Activated CD8-positive, alpha-beta memory T cell treated with anti-CD3 and anti-CD28 coated beads, Interleukin-2, amount 10 ng/mL, durations not matched to agents 7 days and 5 days (primary cell): ENCODE measurements around the gene TANGO2. TPM values are rescaled to one million over a fixed set of nuclear protein-coding genes. Genes with fewer than 3 reads are reported as not detected.

Experiments
- ATAC-seq: fragments of 150-1000 bp; cut with Tn5 transposase; one replicate; pipeline ENCODE4 v1.10.0; 2021; ENCODE audit warnings: moderate library complexity
- CTCF ChIA-PET: fragments of 350-600 bp; sonication (Branson Sonifier 250); formaldehyde crosslinking; loops from one replicate; lab custom pipeline; 2021; ENCODE audit warnings: antibody characterized with exemption; lab: Charles Lee
- DNase-seq: peaks from one replicate; pipeline ENCODE4 v3.0.0-alpha.2; 2020
- H3K27ac Mint-ChIP-seq: one replicate; pipeline ENCODE4 v1.8.0; 2021; ENCODE audit warnings: mild to moderate bottlenecking, mixed read lengths
- H3K27me3 Mint-ChIP-seq: one replicate; pipeline ENCODE4 v1.8.0; 2021; ENCODE audit warnings: mixed read lengths
- H3K36me3 Mint-ChIP-seq: one replicate; pipeline ENCODE4 v1.8.0; 2021; ENCODE audit warnings: mild to moderate bottlenecking, mixed read lengths
- H3K4me1 Mint-ChIP-seq: one replicate; pipeline ENCODE4 v1.8.0; 2021; ENCODE audit warnings: mixed read lengths
- H3K4me3 Mint-ChIP-seq: one replicate; pipeline ENCODE4 v1.8.0; 2021; ENCODE audit warnings: mild to moderate bottlenecking, moderate library complexity, mixed read lengths
- H3K9me3 Mint-ChIP-seq: one replicate; pipeline ENCODE4 v1.8.0; 2022; ENCODE audit warnings: low read depth, mixed read lengths
- total RNA-seq, 2 experiments: library from RNA; stranded (reverse); gene quantifications; one replicate each; pipeline ENCODE4 v1.2.3, GENCODE V29; 2021

The TANGO2 gene
- total RNA-seq, 2 experiments from 2014 or later: 36.7 to 44.5 TPM

DNA sequence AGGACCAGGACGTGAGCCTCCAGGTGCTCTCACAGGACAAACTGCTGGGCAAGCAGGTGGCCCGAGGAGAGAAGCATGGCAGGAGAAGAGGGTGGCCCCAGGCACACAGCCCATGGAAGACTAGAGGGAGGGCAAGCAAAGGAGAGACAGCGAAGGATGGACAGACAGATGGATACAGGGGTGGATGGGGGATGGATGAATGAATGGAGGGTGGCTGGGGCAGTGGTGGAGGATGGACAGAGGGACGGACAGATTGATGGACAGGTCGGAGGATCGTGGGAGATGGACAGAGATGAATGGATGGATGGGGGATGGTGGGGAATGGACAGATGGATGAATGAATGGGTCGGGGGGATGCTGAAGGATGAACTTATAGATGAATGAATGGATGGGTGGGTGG is 27.0 kb upstream of the TANGO2 start:
- ATAC-seq: no peak
- H3K27ac Mint-ChIP-seq: no peak overlapping the region
- CTCF ChIA-PET: no interaction called here
- no peaks in the 10 kb centered on the region for H3K27me3 Mint-ChIP-seq
- no peaks in the 10 kb centered on the region for H3K4me1 Mint-ChIP-seq
- no peak overlapping the region for H3K4me3 Mint-ChIP-seq
- H3K36me3 Mint-ChIP-seq: no peaks in the 10 kb centered on the region
- no peaks in the 10 kb centered on the region for H3K9me3 Mint-ChIP-seq
- no peak for DNase-seq

DNA sequence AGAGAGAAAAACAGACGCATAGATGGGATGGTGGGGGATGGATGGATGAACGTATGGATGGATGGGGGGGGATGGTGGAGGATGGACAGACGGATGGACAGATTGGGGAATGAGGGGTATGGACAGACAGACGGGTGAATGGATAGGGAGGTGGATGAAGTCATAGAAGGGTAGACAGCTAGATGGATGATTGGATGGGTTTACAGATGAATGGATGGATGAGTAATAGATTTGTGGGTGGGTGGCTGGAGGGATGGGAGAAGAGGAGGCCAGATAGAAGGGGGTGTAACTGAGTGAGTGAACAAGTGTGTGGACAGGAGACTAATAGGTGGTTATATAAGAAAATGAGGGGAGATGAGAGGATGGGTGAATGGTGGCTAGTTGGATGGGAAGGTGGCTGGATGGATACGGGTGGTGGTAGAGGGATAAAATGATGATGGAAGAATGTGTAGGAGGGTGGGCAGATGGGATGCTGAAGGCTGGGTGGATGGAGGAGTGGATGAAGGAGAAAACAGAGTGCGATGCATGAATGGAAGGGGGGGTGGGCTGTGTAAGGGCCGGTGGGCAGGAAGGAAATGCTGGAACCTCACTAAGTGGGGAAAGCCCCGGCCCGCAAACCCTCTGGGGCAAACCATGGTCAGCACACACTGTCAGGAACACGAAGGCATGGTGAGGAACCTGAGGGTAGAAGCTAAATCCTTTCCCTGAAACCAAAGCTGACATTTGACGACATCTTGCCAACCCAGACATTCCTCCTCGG is 25.9 kb upstream of the TANGO2 start:
- no peak overlapping the region for H3K4me3 Mint-ChIP-seq
- CTCF ChIA-PET: no interaction called here

GRCh38 chr22:19995611-19996339 is 25.1 kb upstream of the TANGO2 start:
- Mint-ChIP-seq H3K9me3 (no peaks in the 10 kb centered on the region), H3K4me3 (no peak overlapping the region), H3K4me1 (no peaks in the 10 kb centered on the region), H3K27me3 (no peaks in the 10 kb centered on the region), H3K36me3 (no peaks in the 10 kb centered on the region), H3K27ac (no peak overlapping the region)
- ATAC-seq: no peak
- CTCF ChIA-PET: no interaction called here
- no peak for DNase-seq

More for the DNA sequence above, 25.9 kb upstream of the TANGO2 start:
- Mint-ChIP-seq H3K27ac (no peak overlapping the region), H3K36me3 (no peaks in the 10 kb centered on the region), H3K4me1 (no peaks in the 10 kb centered on the region), H3K27me3 (no peaks in the 10 kb centered on the region), H3K9me3 (no peaks in the 10 kb centered on the region)
- ATAC-seq (no peak), DNase-seq (no peak)

DNA sequence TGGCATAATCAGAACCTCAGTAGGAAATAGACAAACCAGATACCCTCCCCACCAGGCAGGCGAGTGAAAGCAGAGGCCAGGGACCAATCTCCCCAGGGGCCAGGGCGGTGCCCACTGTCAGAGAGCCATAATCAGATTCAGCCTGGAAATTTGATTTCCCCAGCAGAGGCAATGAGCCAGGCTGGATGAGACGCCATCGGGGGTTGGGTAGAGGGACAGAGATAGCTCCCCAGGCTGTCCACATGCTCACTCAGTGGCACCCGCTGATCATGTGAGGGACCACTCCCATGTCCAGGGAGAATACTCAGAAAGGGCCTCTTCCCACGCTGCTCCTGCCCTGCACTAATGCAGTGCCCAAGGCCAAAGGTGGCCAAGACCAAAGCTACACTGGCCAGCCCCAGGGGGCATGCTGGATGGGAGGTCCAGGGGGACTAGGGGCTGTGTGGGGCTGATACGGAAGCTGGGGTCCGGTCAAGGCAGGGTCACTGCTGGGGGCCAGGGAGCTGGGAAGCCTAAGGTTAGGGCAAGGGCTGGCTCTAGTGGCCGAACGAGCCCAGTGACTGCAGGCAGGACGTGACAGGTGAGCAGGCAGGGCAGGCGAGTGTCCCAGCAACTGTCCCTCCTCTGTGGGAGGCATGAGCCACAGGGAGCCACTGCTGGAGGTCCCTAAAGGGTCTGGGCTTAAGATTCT is 24.1 kb upstream of the TANGO2 start:
- H3K4me1 Mint-ChIP-seq: no peaks in the 10 kb centered on the region
- H3K36me3 Mint-ChIP-seq: no peaks in the 10 kb centered on the region
- no peak for DNase-seq
- no peak for ATAC-seq
- H3K9me3 Mint-ChIP-seq: no peaks in the 10 kb centered on the region
- H3K27ac Mint-ChIP-seq: no peak overlapping the region
- no peaks in the 10 kb centered on the region for H3K27me3 Mint-ChIP-seq
- CTCF ChIA-PET: no interaction called here
- no peak overlapping the region for H3K4me3 Mint-ChIP-seq

DNA sequence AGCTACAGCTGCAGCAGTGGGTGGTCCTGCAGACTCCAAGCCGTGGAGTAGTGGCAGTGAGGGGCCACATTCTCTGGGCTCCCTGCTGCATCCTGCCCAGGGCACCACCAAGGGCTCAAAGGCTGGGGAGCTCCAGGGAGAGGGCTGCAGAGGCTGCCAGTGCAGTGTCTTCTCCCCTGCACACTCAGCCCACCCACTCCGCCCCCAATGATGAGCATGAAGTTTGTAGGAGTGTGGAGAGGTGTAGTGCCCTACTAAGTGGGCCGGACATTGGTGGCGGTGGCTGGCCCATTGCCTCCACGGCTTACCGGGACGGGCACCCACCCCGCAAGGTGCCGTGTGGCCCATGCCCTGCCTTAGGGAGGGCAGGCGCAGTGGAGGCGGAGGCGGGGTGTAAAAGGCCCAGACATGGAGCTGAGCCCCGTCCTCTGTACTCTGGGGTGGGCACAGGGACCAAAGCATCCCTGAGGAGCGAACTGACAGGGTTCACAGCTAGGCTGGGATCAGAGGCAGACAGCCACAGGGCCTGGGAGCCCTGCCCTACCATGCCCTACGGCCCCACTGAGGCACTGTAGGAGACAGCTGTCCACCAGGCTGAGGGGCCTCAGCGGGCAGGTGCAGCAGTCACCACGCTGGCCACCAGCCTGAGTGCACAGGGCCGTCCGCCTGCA is 23.2 kb upstream of the TANGO2 start:
- ATAC-seq: no peak
- CTCF ChIA-PET: interaction anchor here (0.7 kb wide), 1 partner anchor 15 kb away, joined by 3 read pairs; no protein-coding TSS in a partner anchor
- Mint-ChIP-seq H3K36me3 (no peaks in the 10 kb centered on the region), H3K4me1 (no peaks in the 10 kb centered on the region), H3K27me3 (peaks cover 4% of the 10 kb centered on the region), H3K9me3 (no peaks in the 10 kb centered on the region), H3K4me3 (no peak overlapping the region), H3K27ac (no peak overlapping the region)
- DNase-seq: no peak

GRCh38 chr22:19998232-19998951 is 22.5 kb upstream of the TANGO2 start:
- no peaks in the 10 kb centered on the region for H3K4me1 Mint-ChIP-seq
- peaks cover 10% of the 10 kb centered on the region for H3K27me3 Mint-ChIP-seq
- no peak overlapping the region for H3K4me3 Mint-ChIP-seq
- H3K27ac Mint-ChIP-seq: no peak overlapping the region
- H3K9me3 Mint-ChIP-seq: peaks cover 5% of the 10 kb centered on the region
- ATAC-seq (no peak), DNase-seq (no peak)
- CTCF ChIA-PET: interaction anchor here (0.7 kb wide), 1 partner anchor 15 kb away, joined by 3 read pairs; no protein-coding TSS in a partner anchor
- H3K36me3 Mint-ChIP-seq: peaks cover 5% of the 10 kb centered on the region

DNA sequence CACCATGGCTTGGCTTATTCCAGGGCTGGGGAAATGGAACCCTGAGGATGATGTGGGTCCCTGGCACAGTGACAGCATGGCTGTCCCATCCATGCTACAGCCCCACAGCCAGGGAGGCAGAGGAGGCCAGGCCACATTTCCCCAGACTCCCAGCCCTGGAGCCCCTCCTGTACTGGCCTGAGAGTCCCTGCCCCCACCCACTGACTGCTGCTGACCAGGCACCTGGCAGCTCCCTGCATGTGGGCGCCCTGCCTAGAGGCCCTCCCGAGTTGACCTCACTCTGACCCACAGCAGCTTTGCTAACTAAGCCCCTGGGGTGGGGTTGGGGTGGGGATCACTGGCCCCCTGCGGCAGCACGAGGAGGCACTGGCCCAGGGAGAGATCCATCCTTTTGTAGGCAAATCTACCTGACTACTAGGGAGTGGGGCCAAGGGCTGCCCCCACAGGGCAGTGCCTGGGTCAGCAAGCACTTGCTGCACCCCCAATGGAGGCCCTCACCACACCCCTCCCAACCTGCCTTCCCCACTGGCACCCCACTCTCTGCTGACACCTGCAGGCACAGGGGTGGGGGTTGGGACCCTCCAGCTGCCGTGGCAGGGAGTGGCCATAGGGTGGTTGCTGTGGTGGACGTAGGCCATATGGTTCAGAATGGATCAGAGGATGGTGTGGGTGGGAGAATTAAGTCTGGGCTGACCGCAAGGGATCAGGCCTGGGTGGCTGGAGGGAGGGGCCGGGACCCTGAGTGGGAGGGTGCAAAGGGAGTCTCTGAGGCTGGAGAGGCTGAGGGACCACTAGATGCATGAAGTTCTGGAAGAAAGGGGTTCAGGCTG is 21.7 kb upstream of the TANGO2 start:
- no peaks in the 10 kb centered on the region for H3K4me1 Mint-ChIP-seq
- H3K27ac Mint-ChIP-seq: no peak overlapping the region
- DNase-seq: no peak
- peaks cover 9% of the 10 kb centered on the region for H3K9me3 Mint-ChIP-seq
- ATAC-seq: no peak
- peaks cover 17% of the 10 kb centered on the region for H3K27me3 Mint-ChIP-seq
- CTCF ChIA-PET: no interaction called here
- no peak overlapping the region for H3K4me3 Mint-ChIP-seq
- peaks cover 9% of the 10 kb centered on the region for H3K36me3 Mint-ChIP-seq

GRCh38 chr22:20000246-20001081 is 20.4 kb upstream of the TANGO2 start:
- H3K9me3 Mint-ChIP-seq: peaks cover 9% of the 10 kb centered on the region
- H3K4me1 Mint-ChIP-seq: no peaks in the 10 kb centered on the region
- peaks cover 9% of the 10 kb centered on the region for H3K36me3 Mint-ChIP-seq
- no peak for DNase-seq
- H3K27ac Mint-ChIP-seq: no peak overlapping the region
- no peak for ATAC-seq
- H3K27me3 Mint-ChIP-seq: peaks cover 24% of the 10 kb centered on the region
- no peak overlapping the region for H3K4me3 Mint-ChIP-seq
- CTCF ChIA-PET: no interaction called here

- Mint-ChIP-seq H3K27ac (no peak overlapping the region), H3K4me3 (no peak overlapping the region), H3K36me3 (peaks cover 9% of the 10 kb centered on the region), H3K27me3 (peaks cover 24% of the 10 kb centered on the region), H3K9me3 (peaks cover 11% of the 10 kb centered on the region), H3K4me1 (no peaks in the 10 kb centered on the region)
- DNase-seq: no peak
- CTCF ChIA-PET: interaction anchor here (1.8 kb wide), 1 partner anchor 12 kb away, joined by 3 read pairs; no protein-coding TSS in a partner anchor
- no peak for ATAC-seq
Measured at GRCh38 chr22:20001082-20001638, 19.8 kb upstream of the TANGO2 start.

DNA sequence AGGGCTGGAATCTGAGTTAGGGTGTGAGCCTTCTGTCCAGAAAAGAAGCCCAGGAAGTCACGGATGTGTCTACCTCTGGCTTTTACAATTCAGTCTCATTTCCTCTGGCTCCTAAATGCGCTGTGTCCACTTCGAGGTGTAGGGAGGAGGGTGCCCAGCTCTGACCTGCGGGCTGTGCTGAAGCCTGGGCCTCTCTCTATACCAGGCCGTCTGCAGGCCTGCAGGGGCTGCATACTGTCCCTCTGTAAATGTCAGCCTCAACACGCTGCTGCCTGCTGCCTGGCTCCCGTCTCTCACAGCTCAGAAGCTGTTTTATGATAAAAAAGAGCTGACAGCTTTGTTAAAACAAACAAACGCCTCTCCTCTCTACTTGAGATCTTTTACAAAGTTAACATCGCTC is 18.8 kb upstream of the TANGO2 start:
- no peak for ATAC-seq
- Mint-ChIP-seq H3K27ac (no peak overlapping the region), H3K4me1 (no peaks in the 10 kb centered on the region), H3K36me3 (peaks cover 9% of the 10 kb centered on the region), H3K27me3 (peaks cover 24% of the 10 kb centered on the region), H3K9me3 (peaks cover 11% of the 10 kb centered on the region), H3K4me3 (no peak overlapping the region)
- CTCF ChIA-PET: interaction anchor here (1.8 kb wide), 1 partner anchor 11 kb away, joined by 3 read pairs; no protein-coding TSS in a partner anchor
- DNase-seq: no peak

GRCh38 chr22:20002636-20003035 is 18.3 kb upstream of the TANGO2 start:
- Mint-ChIP-seq H3K4me3 (no peak overlapping the region), H3K4me1 (no peaks in the 10 kb centered on the region), H3K36me3 (peaks cover 9% of the 10 kb centered on the region), H3K27me3 (peaks cover 24% of the 10 kb centered on the region), H3K9me3 (peaks cover 11% of the 10 kb centered on the region), H3K27ac (no peak overlapping the region)
- ATAC-seq: no peak
- no peak for DNase-seq
- CTCF ChIA-PET: interaction anchor here (1.7 to 1.8 kb wide), 2 partner anchors 11 to 126 kb away, joined by 3 read pairs; no protein-coding TSS in a partner anchor
